Body of pancreas (tissue), 4 donors: ENCODE results near the gene PIP4K2C.

ENCODE experiments used
- POLR2A ChIP-seq, 3 donors: fragments of 450-650 bp; IDR thresholded peaks; one replicate each; pipeline ENCODE4 v1.6.1; 2016; ENCODE audit warnings: antibody characterized with exemption in 3 of 3, mild to moderate bottlenecking in 2 of 3
- TF ChIP-seq, protein P1 (sequence below), 7 experiments: fragments of 450-650 bp in 4 of 7; fragments of 200-600 bp in 3 of 7; sonication (generic) in 3 of 7; IDR thresholded peaks; one replicate each; pipeline ENCODE4 v1.5.1; 2016 to 2019; ENCODE audit warnings: antibody characterized with exemption in 7 of 7

DNA sequence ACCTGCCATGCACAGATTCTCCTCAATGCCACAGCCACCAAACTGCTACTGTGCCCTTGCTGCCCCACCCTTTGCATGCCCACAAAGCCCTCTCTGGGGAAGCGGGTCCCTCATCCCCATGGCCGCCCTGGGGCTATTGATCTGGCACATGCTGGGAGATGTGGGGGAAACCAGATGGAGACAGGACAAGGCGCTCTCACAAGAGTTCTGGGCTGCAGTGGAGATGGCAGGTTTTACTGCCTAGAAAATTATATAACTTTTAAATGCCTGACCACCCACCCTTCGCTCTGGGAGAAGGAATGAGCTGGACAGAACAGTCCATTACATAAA, 10.6 kb upstream of the PIP4K2C start:
- no peak for TF ChIP-seq POLR2A (IDR thresholded peaks at IDR 0.05)
- TF ChIP-seq, protein P1, sequence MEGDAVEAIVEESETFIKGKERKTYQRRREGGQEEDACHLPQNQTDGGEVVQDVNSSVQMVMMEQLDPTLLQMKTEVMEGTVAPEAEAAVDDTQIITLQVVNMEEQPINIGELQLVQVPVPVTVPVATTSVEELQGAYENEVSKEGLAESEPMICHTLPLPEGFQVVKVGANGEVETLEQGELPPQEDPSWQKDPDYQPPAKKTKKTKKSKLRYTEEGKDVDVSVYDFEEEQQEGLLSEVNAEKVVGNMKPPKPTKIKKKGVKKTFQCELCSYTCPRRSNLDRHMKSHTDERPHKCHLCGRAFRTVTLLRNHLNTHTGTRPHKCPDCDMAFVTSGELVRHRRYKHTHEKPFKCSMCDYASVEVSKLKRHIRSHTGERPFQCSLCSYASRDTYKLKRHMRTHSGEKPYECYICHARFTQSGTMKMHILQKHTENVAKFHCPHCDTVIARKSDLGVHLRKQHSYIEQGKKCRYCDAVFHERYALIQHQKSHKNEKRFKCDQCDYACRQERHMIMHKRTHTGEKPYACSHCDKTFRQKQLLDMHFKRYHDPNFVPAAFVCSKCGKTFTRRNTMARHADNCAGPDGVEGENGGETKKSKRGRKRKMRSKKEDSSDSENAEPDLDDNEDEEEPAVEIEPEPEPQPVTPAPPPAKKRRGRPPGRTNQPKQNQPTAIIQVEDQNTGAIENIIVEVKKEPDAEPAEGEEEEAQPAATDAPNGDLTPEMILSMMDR (IDR thresholded peaks at IDR 0.05) = no peak
